NCI-H146 treated with DMSO at 0.1 percent for 48 hours (cell line): ENCODE measurements around the gene FGFBP1.
A peak's percentile ranks its signal among the peaks of the same experiment; 100 is the strongest.

Experiments
- DNase-seq: peaks from one replicate; lab custom pipeline; 2025; ENCODE audit not compliant: unreplicated experiment; lab: John Stamatoyannopoulos, UW

FGFBP1 gene

GRCh38 chr4:15913631-15913970 is 24.9 kb downstream of the FGFBP1 start:
- no peak for DNase-seq

- no peak for DNase-seq
These were observed 25.4 kb downstream of the FGFBP1 start for GRCh38 chr4:15912961-15913630.

- no peak for DNase-seq
These were observed 26.3 kb downstream of the FGFBP1 start for GRCh38 chr4:15912236-15912635.

- DNase-seq = no peak
These were observed 28.2 kb downstream of the FGFBP1 start for GRCh38 chr4:15910155-15910940.

GRCh38 chr4:15907430-15907829 is 31.1 kb downstream of the FGFBP1 start:
- no peak for DNase-seq

- DNase-seq = peak; percentile 4
These were observed 32.5 kb downstream of the FGFBP1 start for GRCh38 chr4:15906020-15906443.

- DNase-seq = no peak
These were observed 35.8 kb downstream of the FGFBP1 start for GRCh38 chr4:15902746-15903145.

- DNase-seq = no peak
These were observed 36.5 kb downstream of the FGFBP1 start for GRCh38 chr4:15901998-15902397.

GRCh38 chr4:15901007-15901406 is 37.5 kb downstream of the FGFBP1 start:
- no peak for DNase-seq

- DNase-seq = no peak
These were observed 39.0 kb downstream of the FGFBP1 start for GRCh38 chr4:15899511-15899910.

GRCh38 chr4:15898902-15899301 is 39.6 kb downstream of the FGFBP1 start:
- no peak for DNase-seq

GRCh38 chr4:15897577-15897976 is 41.0 kb downstream of the FGFBP1 start:
- no peak for DNase-seq

GRCh38 chr4:15894921-15895916 is 43.3 kb downstream of the FGFBP1 start:
- no peak for DNase-seq

- no peak for DNase-seq
These were observed 44.1 kb downstream of the FGFBP1 start for GRCh38 chr4:15894393-15894792.

- no peak for DNase-seq
These were observed 44.6 kb downstream of the FGFBP1 start for GRCh38 chr4:15893962-15894361.

GRCh38 chr4:15891312-15891711 is 47.2 kb downstream of the FGFBP1 start:
- no peak for DNase-seq

GRCh38 chr4:15890246-15890829 is 48.2 kb downstream of the FGFBP1 start:
- DNase-seq = no peak

GRCh38 chr4:15888515-15888914 is 50.0 kb downstream of the FGFBP1 start:
- DNase-seq = no peak
